ENCODE data around the gene APOM.

APOM gene

GRCh38 chr6:31655349-31656237, at the start of gene APOM:
Gene APOM, plus strand, starts transcription at chr6:31655894. Its CDS starts 73 bp downstream, at chr6:31655967.
- no peak for DNase-seq (ENCODE audit: low spot score)

- DNase-seq (ENCODE audit: low spot score): no peak
Observed at GRCh38 chr6:31607317-31607716, 48.4 kb upstream of the APOM start.

GRCh38 chr6:31609519-31610406, 45.9 kb upstream of the APOM start:
- DNase-seq (ENCODE audit: low spot score): no peak

- no peak for DNase-seq (ENCODE audit: low spot score)
Observed at GRCh38 chr6:31610968-31611367, 44.7 kb upstream of the APOM start.

- no peak for DNase-seq (ENCODE audit: low spot score)
Observed at GRCh38 chr6:31614075-31614619, 41.5 kb upstream of the APOM start.

GRCh38 chr6:31614684-31615578, 40.8 kb upstream of the APOM start, which contains the start of gene AIF1:
Gene AIF1, plus strand, starts transcription at chr6:31615234. Its CDS starts 96 bp downstream, at chr6:31615330.
- DNase-seq (ENCODE audit: low spot score): no peak

- DNase-seq (ENCODE audit: low spot score): no peak
Observed at GRCh38 chr6:31615748-31616147, 39.9 kb upstream of the APOM start.

GRCh38 chr6:31617010-31617409, 38.7 kb upstream of the APOM start:
- no peak for DNase-seq (ENCODE audit: low spot score)

GRCh38 chr6:31619805-31620585, 35.7 kb upstream of the APOM start:
- peak; percentile 100 for DNase-seq (ENCODE audit: low spot score)

- peak; percentile 58 for DNase-seq (ENCODE audit: low spot score)
Observed at GRCh38 chr6:31620586-31621319, 34.9 kb upstream of the APOM start, which contains the start of gene PRRC2A. Gene PRRC2A, plus strand, starts transcription at chr6:31620715. Its CDS starts 2,075 bp downstream, at chr6:31622790.

GRCh38 chr6:31621320-31621939, 34.3 kb upstream of the APOM start:
- DNase-seq (ENCODE audit: low spot score): no peak

GRCh38 chr6:31621991-31622390, 33.7 kb upstream of the APOM start:
- DNase-seq (ENCODE audit: low spot score): no peak

- DNase-seq (ENCODE audit: low spot score): no peak
Observed at GRCh38 chr6:31622684-31623091, 33.0 kb upstream of the APOM start.

GRCh38 chr6:31624070-31624469, 31.6 kb upstream of the APOM start:
- DNase-seq (ENCODE audit: low spot score): no peak

GRCh38 chr6:31626952-31627351, 28.7 kb upstream of the APOM start:
- no peak for DNase-seq (ENCODE audit: low spot score)

- no peak for DNase-seq (ENCODE audit: low spot score)
Observed at GRCh38 chr6:31627690-31628287, 27.9 kb upstream of the APOM start.

- no peak for DNase-seq (ENCODE audit: low spot score)
Observed at GRCh38 chr6:31629014-31629413, 26.7 kb upstream of the APOM start.

- DNase-seq (ENCODE audit: low spot score): no peak
Observed at GRCh38 chr6:31630177-31630934, 25.3 kb upstream of the APOM start.

Data from COLO829 (cell line).